ENCODE results near the gene NAP1L1.

NAP1L1 gene

GRCh38 chr12:76101739-76102385 lies 17.4 kb upstream of the NAP1L1 start:
- Mint-ChIP-seq H3K27me3 (peaks cover 2% of the 10 kb centered on the region), H3K9me3 (no peaks in the 10 kb centered on the region), H3K36me3 (ENCODE audit: low read depth) (no peaks in the 10 kb centered on the region), H3K4me3 (no peak overlapping the region), H3K4me1 (no peaks in the 10 kb centered on the region), H3K27ac (no peak overlapping the region)
- no peak for ATAC-seq
- DNase-seq = no peak

GRCh38 chr12:76096079-76096646 lies 11.7 kb upstream of the NAP1L1 start:
- H3K9me3 Mint-ChIP-seq = no peaks in the 10 kb centered on the region
- no peak for DNase-seq

GRCh38 chr12:76094754-76095153 lies 10.3 kb upstream of the NAP1L1 start:
- Mint-ChIP-seq H3K4me3 (no peak overlapping the region), H3K4me1 (no peaks in the 10 kb centered on the region), H3K36me3 (ENCODE audit: low read depth) (no peaks in the 10 kb centered on the region), H3K27me3 (peaks cover 3% of the 10 kb centered on the region), H3K9me3 (no peaks in the 10 kb centered on the region), H3K27ac (no peak overlapping the region)
- DNase-seq (no peak), ATAC-seq (no peak)

More at GRCh38 chr12:76096079-76096646, 11.7 kb upstream of the NAP1L1 start:
- Mint-ChIP-seq H3K27me3 (peaks cover 3% of the 10 kb centered on the region), H3K4me1 (no peaks in the 10 kb centered on the region), H3K4me3 (no peak overlapping the region), H3K36me3 (ENCODE audit: low read depth) (no peaks in the 10 kb centered on the region), H3K27ac (no peak overlapping the region)
- ATAC-seq = no peak

GRCh38 chr12:76091246-76091754 lies 6.8 kb upstream of the NAP1L1 start:
- peaks cover 3% of the 10 kb centered on the region for H3K27me3 Mint-ChIP-seq
- no peak overlapping the region for H3K27ac Mint-ChIP-seq
- H3K9me3 Mint-ChIP-seq = no peaks in the 10 kb centered on the region
- DNase-seq = no peak
- ATAC-seq = no peak
- peaks cover 4% of the 10 kb centered on the region for H3K4me1 Mint-ChIP-seq
- no peak overlapping the region for H3K4me3 Mint-ChIP-seq
- no peaks in the 10 kb centered on the region for H3K36me3 Mint-ChIP-seq (ENCODE audit: low read depth)

- Mint-ChIP-seq H3K4me3 (peak overlapping the region; percentile 93), H3K27me3 (no peaks in the 10 kb centered on the region), H3K36me3 (ENCODE audit: low read depth) (peaks cover 28% of the 10 kb centered on the region), H3K4me1 (peaks cover 37% of the 10 kb centered on the region), H3K27ac (peak overlapping the region; percentile 95), H3K9me3 (no peaks in the 10 kb centered on the region)
- ATAC-seq = peak; percentile 11
- peak; percentile 39 for DNase-seq
Measured at GRCh38 chr12:76085520-76085868, 1.0 kb upstream of the NAP1L1 start.

GRCh38 chr12:76084863-76085519 lies 506 bp upstream of the NAP1L1 start:
- ATAC-seq (peak; percentile 50), DNase-seq (no peak)
- Mint-ChIP-seq H3K4me3 (peak overlapping the region; percentile 93), H3K27ac (peak overlapping the region; percentile 95), H3K9me3 (no peaks in the 10 kb centered on the region), H3K36me3 (ENCODE audit: low read depth) (peaks cover 33% of the 10 kb centered on the region), H3K27me3 (no peaks in the 10 kb centered on the region), H3K4me1 (peaks cover 42% of the 10 kb centered on the region)

GRCh38 chr12:76083246-76083903 lies 1.1 kb downstream of the NAP1L1 start:
- DNase-seq = no peak
- Mint-ChIP-seq H3K4me1 (peaks cover 58% of the 10 kb centered on the region), H3K27ac (peak overlapping the region; percentile 98), H3K27me3 (no peaks in the 10 kb centered on the region), H3K9me3 (no peaks in the 10 kb centered on the region), H3K36me3 (ENCODE audit: low read depth) (peaks cover 49% of the 10 kb centered on the region), H3K4me3 (peak overlapping the region; percentile 93)
- ATAC-seq = no peak

- ATAC-seq (no peak), DNase-seq (no peak)
- no peaks in the 10 kb centered on the region for H3K27me3 Mint-ChIP-seq
- peak overlapping the region; percentile 71 for H3K27ac Mint-ChIP-seq
- peak overlapping the region; percentile 93 for H3K4me3 Mint-ChIP-seq
- H3K4me1 Mint-ChIP-seq = peaks cover 69% of the 10 kb centered on the region
- H3K9me3 Mint-ChIP-seq = no peaks in the 10 kb centered on the region
- H3K36me3 Mint-ChIP-seq (ENCODE audit: low read depth) = peaks cover 59% of the 10 kb centered on the region
Measured at GRCh38 chr12:76081909-76082308, 2.6 kb downstream of the NAP1L1 start.

GRCh38 chr12:76080729-76081415 lies 3.6 kb downstream of the NAP1L1 start:
- no peak for ATAC-seq
- peak overlapping the region; percentile 68 for H3K27ac Mint-ChIP-seq
- peaks cover 69% of the 10 kb centered on the region for H3K4me1 Mint-ChIP-seq
- peak overlapping the region; percentile 93 for H3K4me3 Mint-ChIP-seq
- no peaks in the 10 kb centered on the region for H3K9me3 Mint-ChIP-seq
- peak; percentile 20 for DNase-seq
- no peaks in the 10 kb centered on the region for H3K27me3 Mint-ChIP-seq
- peaks cover 64% of the 10 kb centered on the region for H3K36me3 Mint-ChIP-seq (ENCODE audit: low read depth)

- peak overlapping the region; percentile 68 for H3K27ac Mint-ChIP-seq
- peaks cover 67% of the 10 kb centered on the region for H3K36me3 Mint-ChIP-seq (ENCODE audit: low read depth)
Measured at GRCh38 chr12:76080017-76080728, 4.3 kb downstream of the NAP1L1 start.

GRCh38 chr12:76078748-76079147 lies 5.7 kb downstream of the NAP1L1 start:
- H3K36me3 Mint-ChIP-seq (ENCODE audit: low read depth) = peaks cover 77% of the 10 kb centered on the region
- H3K27me3 Mint-ChIP-seq = no peaks in the 10 kb centered on the region
- ATAC-seq (no peak), DNase-seq (no peak)
- peak overlapping the region; percentile 25 for H3K27ac Mint-ChIP-seq
- no peaks in the 10 kb centered on the region for H3K9me3 Mint-ChIP-seq
- H3K4me1 Mint-ChIP-seq = peaks cover 72% of the 10 kb centered on the region
- H3K4me3 Mint-ChIP-seq = peak overlapping the region; percentile 93

More at GRCh38 chr12:76080017-76080728, 4.3 kb downstream of the NAP1L1 start:
- H3K27me3 Mint-ChIP-seq = no peaks in the 10 kb centered on the region
- peaks cover 66% of the 10 kb centered on the region for H3K4me1 Mint-ChIP-seq
- peak overlapping the region; percentile 93 for H3K4me3 Mint-ChIP-seq
- no peak for ATAC-seq
- H3K9me3 Mint-ChIP-seq = no peaks in the 10 kb centered on the region
- DNase-seq = no peak

- H3K9me3 Mint-ChIP-seq = no peaks in the 10 kb centered on the region
- peaks cover 79% of the 10 kb centered on the region for H3K4me1 Mint-ChIP-seq
- ATAC-seq (no peak), DNase-seq (no peak)
- no peaks in the 10 kb centered on the region for H3K27me3 Mint-ChIP-seq
- H3K36me3 Mint-ChIP-seq (ENCODE audit: low read depth) = peaks cover 77% of the 10 kb centered on the region
- H3K4me3 Mint-ChIP-seq = no peak overlapping the region
- H3K27ac Mint-ChIP-seq = peak overlapping the region; percentile 19
Measured at GRCh38 chr12:76075448-76075847, 9.0 kb downstream of the NAP1L1 start.

- peaks cover 77% of the 10 kb centered on the region for H3K36me3 Mint-ChIP-seq (ENCODE audit: low read depth)
- ATAC-seq = no peak
- no peak for DNase-seq
- peaks cover 76% of the 10 kb centered on the region for H3K4me1 Mint-ChIP-seq
- peak overlapping the region; percentile 10 for H3K27ac Mint-ChIP-seq
- peak overlapping the region; percentile 6 for H3K4me3 Mint-ChIP-seq
- no peaks in the 10 kb centered on the region for H3K9me3 Mint-ChIP-seq
- H3K27me3 Mint-ChIP-seq = no peaks in the 10 kb centered on the region
Measured at GRCh38 chr12:76074701-76075336, 9.7 kb downstream of the NAP1L1 start.

Measured in activated naive CD8-positive, alpha-beta T cell treated with anti-CD3 and anti-CD28 coated beads, Interleukin-2, amount 50 U/mL, for 24 hours (primary cell).